RWPE2 (cell line): ENCODE measurements around the gene POLR2C.

Experiments used
- ATAC-seq: fragments of 200-7000 bp; cut with Tn5 transposase; 3 replicates; pipeline ENCODE4 v1.9.1; 2021; ENCODE audit warnings: low read depth
- DNase-seq: peaks from one replicate; pipeline ENCODE4 v3.0.0-alpha.2; 2020; ENCODE audit warnings: low spot score
- H3K27ac ChIP-seq: fragments of 450-650 bp; 2 replicates; pipeline ENCODE4 v1.5.1; 2017; ENCODE audit warnings: mild to moderate bottlenecking; ENCODE audit not compliant: poor library complexity, severe bottlenecking
- H3K27me3 ChIP-seq: fragments of 250-450 bp; sonication (Bioruptor Pico); 2 replicates; pipeline ENCODE4 v1.5.1; 2021; ENCODE audit warnings: mild to moderate bottlenecking, moderate library complexity; ENCODE audit not compliant: insufficient read depth, poor library complexity, severe bottlenecking
- H3K36me3 ChIP-seq: fragments of 250-450 bp; sonication (Bioruptor Pico); 2 replicates; pipeline ENCODE4 v1.5.1; 2020; ENCODE audit warnings: low read depth, mild to moderate bottlenecking, moderate library complexity
- H3K4me1 ChIP-seq: fragments of 250-450 bp; sonication (Bioruptor Pico); 2 replicates; pipeline ENCODE4 v1.5.1; 2021; ENCODE audit warnings: mild to moderate bottlenecking, moderate library complexity; ENCODE audit not compliant: insufficient read depth, poor library complexity, severe bottlenecking
- H3K4me3 ChIP-seq: fragments of 250-450 bp; sonication (Bioruptor Pico); 2 replicates; pipeline ENCODE4 v1.5.1; 2021; ENCODE audit warnings: mild to moderate bottlenecking, moderate library complexity; ENCODE audit not compliant: severe bottlenecking
- H3K9me3 ChIP-seq: fragments of 250-450 bp; sonication (Bioruptor Pico); 2 replicates; pipeline ENCODE4 v1.5.1; 2021; ENCODE audit warnings: mild to moderate bottlenecking, moderate library complexity; ENCODE audit not compliant: severe bottlenecking
- CTCF ChIP-seq: fragments of 450-650 bp; IDR thresholded peaks from one replicate; pipeline ENCODE4 v1.5.1; 2017; ENCODE audit warnings: mild to moderate bottlenecking, moderate library complexity; ENCODE audit not compliant: poor library complexity, severe bottlenecking

POLR2C gene

GRCh38 chr16:57422026-57422944 is 40.2 kb upstream of the POLR2C start:
- Histone ChIP-seq H3K36me3 (peaks cover 3% of the 10 kb centered on the region; the same call in 1 of the 2 replicates), H3K27ac (no peak overlapping the region), H3K4me3 (no peak overlapping the region), H3K4me1 (peaks cover 9% of the 10 kb centered on the region), H3K9me3 (no peaks in the 10 kb centered on the region), H3K27me3 (no peaks in the 10 kb centered on the region)
- DNase-seq (no peak), ATAC-seq (peak; percentile 62)
- peak; percentile 81 for TF ChIP-seq CTCF

- Histone ChIP-seq H3K27ac (no peak overlapping the region), H3K9me3 (no peaks in the 10 kb centered on the region), H3K4me3 (no peak overlapping the region), H3K36me3 (peaks cover 10% of the 10 kb centered on the region), H3K27me3 (no peaks in the 10 kb centered on the region), H3K4me1 (peaks cover 4% of the 10 kb centered on the region)
- TF ChIP-seq CTCF = no peak
- DNase-seq = no peak
- ATAC-seq = no peak
Measured at GRCh38 chr16:57423152-57423551, 39.3 kb upstream of the POLR2C start.

GRCh38 chr16:57424583-57424982 is 37.9 kb upstream of the POLR2C start:
- H3K27me3 ChIP-seq = no peaks in the 10 kb centered on the region
- peaks cover 19% of the 10 kb centered on the region for H3K36me3 ChIP-seq
- H3K4me3 ChIP-seq = no peak overlapping the region
- no peak overlapping the region for H3K27ac ChIP-seq
- no peaks in the 10 kb centered on the region for H3K9me3 ChIP-seq
- no peak for TF ChIP-seq CTCF
- no peaks in the 10 kb centered on the region for H3K4me1 ChIP-seq
- ATAC-seq = no peak
- no peak for DNase-seq

- Histone ChIP-seq H3K4me1 (no peaks in the 10 kb centered on the region), H3K36me3 (peaks cover 35% of the 10 kb centered on the region), H3K9me3 (no peaks in the 10 kb centered on the region), H3K27me3 (no peaks in the 10 kb centered on the region), H3K27ac (no peak overlapping the region), H3K4me3 (no peak overlapping the region)
- ATAC-seq (no peak), DNase-seq (no peak)
- TF ChIP-seq CTCF = no peak
Measured at GRCh38 chr16:57426356-57426755, 36.1 kb upstream of the POLR2C start.

GRCh38 chr16:57427307-57427706 is 35.2 kb upstream of the POLR2C start:
- no peaks in the 10 kb centered on the region for H3K9me3 ChIP-seq
- ATAC-seq = no peak
- DNase-seq = no peak
- H3K4me3 ChIP-seq = no peak overlapping the region
- no peaks in the 10 kb centered on the region for H3K4me1 ChIP-seq
- H3K27ac ChIP-seq = no peak overlapping the region
- peaks cover 44% of the 10 kb centered on the region for H3K36me3 ChIP-seq
- TF ChIP-seq CTCF = no peak
- H3K27me3 ChIP-seq = no peaks in the 10 kb centered on the region
